GM15510 (cell line): ENCODE results near the gene APOC1.
A peak's percentile ranks its signal among the peaks of the same experiment; 100 is the strongest.

Source experiments
- POLR2A ChIP-seq: IDR thresholded peaks from 3 replicates; pipeline ENCODE4 v1.6.1; 2011; ENCODE audit warnings: borderline replicate concordance; ENCODE audit not compliant: insufficient read length; ENCODE audit errors: extremely low read depth

Gene APOC1

DNA sequence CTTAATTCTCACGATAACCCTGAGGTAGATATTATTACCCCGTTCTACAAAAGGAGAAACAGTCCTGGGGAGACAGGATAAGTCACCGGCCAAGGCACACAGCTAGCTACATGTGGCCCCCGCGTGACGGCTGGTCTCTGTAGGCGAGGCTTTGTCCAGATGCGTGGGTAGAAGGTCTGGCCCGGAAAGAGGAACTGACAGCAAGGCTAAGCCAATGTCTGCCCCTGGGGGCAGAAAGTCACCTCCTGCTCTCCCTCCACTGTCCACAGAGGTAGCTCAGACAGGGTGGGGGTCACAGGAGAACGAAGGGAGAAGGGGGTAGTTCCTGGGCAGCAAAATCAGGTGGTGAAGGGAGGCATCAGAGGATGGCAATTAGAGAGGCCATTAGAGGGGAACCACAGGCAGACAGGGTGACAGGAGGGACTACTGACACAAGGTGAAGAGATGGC is 29.4 kb downstream of the APOC1 start:
- peak; percentile 45 for TF ChIP-seq POLR2A

- no peak for TF ChIP-seq POLR2A
Observed at GRCh38 chr19:44947041-44947581, 32.7 kb downstream of the APOC1 start.

DNA sequence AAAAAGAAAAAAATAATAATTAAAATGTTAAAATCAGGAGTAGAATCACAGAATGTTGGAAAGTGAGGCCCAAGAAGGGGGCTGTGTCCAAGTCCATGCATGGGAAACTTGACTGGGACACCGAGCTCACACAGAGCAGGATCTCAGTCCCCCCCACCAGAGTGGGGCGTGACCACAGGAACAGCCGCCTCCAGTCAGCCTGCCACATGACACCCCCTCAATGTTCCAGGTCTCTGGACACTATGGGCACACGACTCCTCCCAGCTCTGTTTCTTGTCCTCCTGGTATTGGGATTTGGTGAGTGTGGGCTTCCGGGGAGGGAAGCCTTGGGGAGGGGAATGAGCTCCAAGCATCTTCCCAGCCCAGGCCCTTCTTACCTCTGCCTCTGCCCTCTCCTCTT is 33.8 kb downstream of the APOC1 start:
- no peak for TF ChIP-seq POLR2A

DNA sequence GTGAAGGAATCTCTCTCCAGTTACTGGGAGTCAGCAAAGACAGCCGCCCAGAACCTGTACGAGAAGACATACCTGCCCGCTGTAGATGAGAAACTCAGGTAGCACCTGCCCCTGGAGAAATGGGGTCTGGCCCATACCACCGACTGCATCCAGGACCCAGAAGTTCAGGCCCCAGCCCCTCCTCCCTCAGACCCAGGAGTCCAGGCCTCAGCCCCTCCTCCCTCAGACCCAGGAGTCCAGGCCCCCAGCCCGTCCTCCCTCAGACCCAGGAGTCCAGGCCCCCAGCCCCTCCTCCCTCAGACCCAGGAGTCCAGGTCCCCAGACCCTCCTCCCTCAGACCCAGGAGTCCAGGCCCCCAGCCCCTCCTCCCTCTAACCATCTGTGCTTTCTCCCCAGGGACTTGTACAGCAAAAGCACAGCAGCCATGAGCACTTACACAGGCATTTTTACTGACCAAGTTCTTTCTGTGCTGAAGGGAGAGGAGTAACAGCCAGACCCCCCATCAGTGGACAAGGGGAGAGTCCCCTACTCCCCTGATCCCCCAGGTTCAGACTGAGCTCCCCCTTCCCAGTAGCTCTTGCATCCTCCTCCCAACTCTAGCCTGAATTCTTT is 34.5 kb downstream of the APOC1 start:
- TF ChIP-seq POLR2A: no peak

GRCh38 chr19:44949550-44949949 is 35.1 kb downstream of the APOC1 start:
- TF ChIP-seq POLR2A: no peak

GRCh38 chr19:44951179-44952159 is 37.1 kb downstream of the APOC1 start:
- TF ChIP-seq POLR2A: no peak

DNA sequence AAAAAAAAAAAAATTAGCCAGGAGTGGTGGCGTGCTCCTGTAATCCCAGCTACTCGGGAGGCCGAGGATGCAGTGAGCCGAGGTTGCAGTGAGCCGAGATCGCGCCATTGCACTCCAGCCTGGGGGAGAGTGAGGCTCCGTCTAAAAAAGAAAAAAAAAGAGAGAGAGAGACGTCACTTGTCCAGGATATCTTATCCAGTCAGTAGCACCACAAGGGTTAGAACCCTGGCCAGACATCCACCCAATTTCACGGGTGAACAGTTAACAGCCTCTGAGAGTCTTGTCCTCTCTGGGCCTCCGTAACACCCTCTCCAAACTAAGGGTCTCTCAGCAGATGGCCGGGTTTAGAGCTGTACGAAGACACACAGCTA is 39.9 kb downstream of the APOC1 start:
- TF ChIP-seq POLR2A: no peak

GRCh38 chr19:44954649-44955504 is 40.5 kb downstream of the APOC1 start, which contains the start of gene CLPTM1:
Gene CLPTM1, plus strand, starts transcription at chr19:44955380. Its CDS starts 16 bp downstream, at chr19:44955396.
- peak; percentile 83 for TF ChIP-seq POLR2A

GRCh38 chr19:44955505-44956439 is 41.4 kb downstream of the APOC1 start:
- TF ChIP-seq POLR2A: no peak

GRCh38 chr19:44957526-44957925 is 43.1 kb downstream of the APOC1 start:
- no peak for TF ChIP-seq POLR2A

DNA sequence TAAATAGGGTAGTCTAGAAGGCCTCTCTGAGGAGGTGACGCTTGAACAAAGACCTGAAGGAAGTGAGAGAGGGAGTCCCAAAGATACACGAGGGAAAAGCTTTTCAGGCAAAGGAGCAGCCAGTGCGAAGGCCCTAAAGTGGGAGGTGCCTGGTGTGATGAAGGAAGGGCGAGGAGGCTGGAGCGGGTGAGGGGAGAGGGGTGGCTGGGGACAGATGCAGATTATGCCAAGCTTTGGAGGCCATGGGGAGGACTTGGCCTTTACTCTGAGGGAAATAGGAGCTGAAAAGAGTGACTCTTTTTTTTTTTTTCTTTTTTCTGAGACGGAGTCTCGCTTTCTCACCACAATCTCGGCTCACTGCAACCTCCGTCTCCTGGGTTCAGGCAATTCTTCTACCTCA is 43.7 kb downstream of the APOC1 start:
- no peak for TF ChIP-seq POLR2A

GRCh38 chr19:44959691-44960090 is 45.3 kb downstream of the APOC1 start:
- TF ChIP-seq POLR2A: no peak

GRCh38 chr19:44960906-44961728 is 46.7 kb downstream of the APOC1 start:
- TF ChIP-seq POLR2A: no peak

DNA sequence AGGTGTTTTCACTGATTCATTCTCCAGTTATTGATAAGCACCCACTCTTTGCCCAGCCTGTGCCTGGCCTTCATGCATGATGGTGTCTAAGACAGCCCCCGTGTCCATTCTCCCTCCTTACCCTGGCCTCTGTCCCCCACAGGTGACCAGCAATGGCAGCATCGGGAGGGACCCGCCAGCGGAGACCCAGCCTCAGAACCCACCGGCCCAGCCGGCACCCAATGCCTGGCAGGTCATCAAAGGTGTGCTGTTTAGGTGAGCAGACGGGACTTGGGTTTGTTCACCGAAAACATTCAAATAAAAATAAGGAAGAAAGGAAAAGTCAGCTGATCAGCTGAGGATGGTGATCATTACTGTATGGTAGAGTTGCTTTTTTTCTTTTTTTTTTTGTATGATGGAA is 47.4 kb downstream of the APOC1 start:
- TF ChIP-seq POLR2A: no peak

- no peak for TF ChIP-seq POLR2A
Observed at GRCh38 chr19:44968118-44968517, 53.7 kb downstream of the APOC1 start.
